HEK293 (cell line): ENCODE measurements around the gene KLHL30.
A peak's percentile ranks its signal among the peaks of the same experiment; 100 is the strongest.

ENCODE experiments used
- BCL11B ChIP-seq: fragments of 450-650 bp; formaldehyde crosslinking; IDR thresholded peaks from 2 replicates; pipeline ENCODE4 v1.5.1; 2016; ENCODE audit warnings: low read depth, missing biosample characterization, missing genetic modification characterization
- GLI2 ChIP-seq: fragments of 450-650 bp; formaldehyde crosslinking; IDR thresholded peaks from 2 replicates; pipeline ENCODE4; 2017; ENCODE audit warnings: missing biosample characterization, missing genetic modification characterization, low read depth, borderline replicate concordance
- IKZF3 ChIP-seq: fragments of 450-650 bp; IDR thresholded peaks from 2 replicates; pipeline ENCODE4 v1.5.0; 2018; ENCODE audit warnings: missing biosample characterization, mild to moderate bottlenecking, missing genetic modification characterization, moderate library complexity
- INSM2 ChIP-seq: fragments of 450-650 bp; formaldehyde crosslinking; IDR thresholded peaks from 2 replicates; pipeline ENCODE4 v1.5.1; 2016; ENCODE audit warnings: missing biosample characterization, missing genetic modification characterization
- KLF7 ChIP-seq: fragments of 450-650 bp; formaldehyde crosslinking; IDR thresholded peaks from 2 replicates; pipeline ENCODE4 v1.5.1; 2016; ENCODE audit warnings: missing biosample characterization, missing genetic modification characterization, borderline replicate concordance
- SALL2 ChIP-seq: fragments of 450-650 bp; formaldehyde crosslinking; IDR thresholded peaks from 2 replicates; pipeline ENCODE4 v1.5.0; 2017; ENCODE audit warnings: missing biosample characterization, mild to moderate bottlenecking, missing genetic modification characterization, borderline replicate concordance
- SP2 ChIP-seq: fragments of 450-650 bp; formaldehyde crosslinking; IDR thresholded peaks from 2 replicates; pipeline ENCODE4 v1.5.1; 2016; ENCODE audit warnings: missing biosample characterization, missing genetic modification characterization
- ZBTB10 ChIP-seq: fragments of 450-650 bp; formaldehyde crosslinking; IDR thresholded peaks from 2 replicates; pipeline ENCODE4 v1.5.1; 2016; ENCODE audit warnings: missing biosample characterization, missing genetic modification characterization
- ZBTB21 ChIP-seq: fragments of 450-650 bp; formaldehyde crosslinking; IDR thresholded peaks from 2 replicates; pipeline ENCODE4 v1.5.1; 2017; ENCODE audit warnings: missing biosample characterization, missing genetic modification characterization
- ZBTB7A ChIP-seq: fragments of 450-650 bp; formaldehyde crosslinking; IDR thresholded peaks from 2 replicates; pipeline ENCODE4 v1.5.1; 2016; ENCODE audit warnings: low read depth, missing biosample characterization, missing genetic modification characterization
- ZFP69B ChIP-seq: fragments of 450-650 bp; formaldehyde crosslinking; IDR thresholded peaks from 2 replicates; pipeline ENCODE4 v1.5.1; 2016; ENCODE audit warnings: missing biosample characterization, missing genetic modification characterization
- ZNF184 ChIP-seq: fragments of 450-650 bp; IDR thresholded peaks from 2 replicates; pipeline ENCODE4 v1.5.1; 2018; ENCODE audit warnings: missing biosample characterization, mild to moderate bottlenecking, missing genetic modification characterization
- ZNF266 ChIP-seq: fragments of 450-650 bp; formaldehyde crosslinking; IDR thresholded peaks from 2 replicates; pipeline ENCODE4 v1.5.1; 2016; ENCODE audit warnings: missing biosample characterization, missing genetic modification characterization, low read depth
- ZNF274 ChIP-seq, 2 experiments: fragments of 200-500 bp in 1 of 2; fragments of 450-650 bp in 1 of 2; sonication (Bioruptor generic) in 1 of 2; formaldehyde crosslinking in 1 of 2; IDR thresholded peaks; 2 replicates each; pipeline versions ENCODE4 v1.5.1 to v1.6.1; 2014 to 2016; ENCODE audit warnings: borderline replicate concordance in 1 of 2, inconsistent platforms in 1 of 2, low read length in 1 of 2, missing biosample characterization in 1 of 2, missing genetic modification characterization in 1 of 2
- ZNF311 ChIP-seq: fragments of 450-650 bp; formaldehyde crosslinking; IDR thresholded peaks from 2 replicates; pipeline ENCODE4 v1.5.1; 2017; ENCODE audit warnings: missing biosample characterization, missing genetic modification characterization, borderline replicate concordance
- ZNF416 ChIP-seq: fragments of 450-650 bp; formaldehyde crosslinking; IDR thresholded peaks from 2 replicates; pipeline ENCODE4 v1.5.1; 2016; ENCODE audit warnings: missing biosample characterization, missing genetic modification characterization
- ZNF433 ChIP-seq: fragments of 450-650 bp; formaldehyde crosslinking; IDR thresholded peaks from 2 replicates; pipeline ENCODE4 v1.5.1; 2016; ENCODE audit warnings: missing biosample characterization, missing genetic modification characterization, low read depth
- ZNF521 ChIP-seq: fragments of 450-650 bp; formaldehyde crosslinking; IDR thresholded peaks from 2 replicates; pipeline ENCODE4 v1.5.1; 2017; ENCODE audit warnings: missing biosample characterization, mild to moderate bottlenecking, missing genetic modification characterization
- ZNF529 ChIP-seq: fragments of 450-650 bp; formaldehyde crosslinking; IDR thresholded peaks from 2 replicates; pipeline ENCODE4 v1.5.1; 2017; ENCODE audit warnings: missing genetic modification characterization, missing biosample characterization; ENCODE audit not compliant: insufficient replicate concordance
- ZNF585B ChIP-seq: fragments of 450-650 bp; formaldehyde crosslinking; IDR thresholded peaks from 2 replicates; pipeline ENCODE4 v1.5.1; 2016; ENCODE audit warnings: missing biosample characterization, missing genetic modification characterization
- ZNF621 ChIP-seq: fragments of 450-650 bp; formaldehyde crosslinking; IDR thresholded peaks from 2 replicates; pipeline ENCODE4 v1.5.1; 2017; ENCODE audit warnings: missing biosample characterization, missing genetic modification characterization
- ZNF645 ChIP-seq: fragments of 450-650 bp; formaldehyde crosslinking; IDR thresholded peaks from 2 replicates; pipeline ENCODE4; 2016; ENCODE audit warnings: missing biosample characterization, missing genetic modification characterization
- ZNF843 ChIP-seq: fragments of 450-650 bp; formaldehyde crosslinking; IDR thresholded peaks from 2 replicates; pipeline ENCODE4 v1.5.1; 2016; ENCODE audit warnings: missing biosample characterization, missing genetic modification characterization
- ZSCAN16 ChIP-seq: fragments of 450-650 bp; formaldehyde crosslinking; IDR thresholded peaks from 2 replicates; pipeline ENCODE4 v1.5.1; 2016; ENCODE audit warnings: missing biosample characterization, missing genetic modification characterization
- ZSCAN30 ChIP-seq: fragments of 450-650 bp; IDR thresholded peaks from 2 replicates; pipeline ENCODE4 v1.5.1; 2018; ENCODE audit warnings: missing biosample characterization, mild to moderate bottlenecking, missing genetic modification characterization, moderate library complexity
- TF ChIP-seq, protein P1 (sequence below): fragments of 450-650 bp; formaldehyde crosslinking; IDR thresholded peaks from 2 replicates; pipeline ENCODE4 v1.5.1; 2016; ENCODE audit warnings: missing biosample characterization, missing genetic modification characterization, borderline replicate concordance
- TF ChIP-seq, protein P2 (sequence below): fragments of 450-650 bp; formaldehyde crosslinking; IDR thresholded peaks from 2 replicates; pipeline ENCODE4 v1.5.1; 2017; ENCODE audit warnings: missing biosample characterization, missing genetic modification characterization
- TF ChIP-seq, protein P3 (sequence below): fragments of 450-650 bp; formaldehyde crosslinking; IDR thresholded peaks from 2 replicates; pipeline ENCODE4 v1.5.1; 2016; ENCODE audit warnings: missing biosample characterization, missing genetic modification characterization

KLHL30 gene

GRCh38 chr2:238169048-238169707 lies 30.7 kb downstream of the KLHL30 start (continued):
- TF ChIP-seq ZNF585B (tag by site-specific recombination) (no peak), IKZF3 (tag by site-specific recombination) (peak; percentile 73), ZNF843 (tag by site-specific recombination) (peak; percentile 75), GLI2 (tag by site-specific recombination) (no peak), ZNF266 (tag by site-specific recombination) (no peak), ZBTB21 (tag by site-specific recombination) (peak; percentile 71), SP2 (tag by site-specific recombination) (peak; percentile 37), ZNF521 (tag by site-specific recombination) (no peak), ZNF311 (tag by site-specific recombination) (no peak), INSM2 (no peak; the same call in 1 of the 2 replicates), ZNF529 (no peak), ZSCAN30 (tag by site-specific recombination) (peak; percentile 25; the same call in 1 of the 2 replicates), ZBTB7A (no peak), ZNF433 (tag by site-specific recombination) (no peak), ZFP69B (tag by site-specific recombination) (0 out of 2 replicates have a peak, but pooled peaks have one; percentile 27), SALL2 (tag by site-specific recombination) (no peak), ZNF621 (tag by site-specific recombination) (no peak), ZNF645 (tag by site-specific recombination) (no peak), ZNF184 (tag by site-specific recombination) (no peak), ZNF416 (tag by site-specific recombination) (no peak), ZBTB10 (tag by site-specific recombination) (no peak), BCL11B (tag by site-specific recombination) (0 out of 2 replicates have a peak, but pooled peaks have one; percentile 49), ZSCAN16 (tag by site-specific recombination) (no peak), KLF7 (tag by site-specific recombination) (no peak), ZNF274 (IDR thresholded peaks at IDR 0.05; ENCODE audit: low read length) (no peak), ZNF274 (tag by site-specific recombination; IDR thresholded peaks at IDR 0.05; ENCODE audit: borderline replicate concordance) (no peak)
- TF ChIP-seq, protein P1, sequence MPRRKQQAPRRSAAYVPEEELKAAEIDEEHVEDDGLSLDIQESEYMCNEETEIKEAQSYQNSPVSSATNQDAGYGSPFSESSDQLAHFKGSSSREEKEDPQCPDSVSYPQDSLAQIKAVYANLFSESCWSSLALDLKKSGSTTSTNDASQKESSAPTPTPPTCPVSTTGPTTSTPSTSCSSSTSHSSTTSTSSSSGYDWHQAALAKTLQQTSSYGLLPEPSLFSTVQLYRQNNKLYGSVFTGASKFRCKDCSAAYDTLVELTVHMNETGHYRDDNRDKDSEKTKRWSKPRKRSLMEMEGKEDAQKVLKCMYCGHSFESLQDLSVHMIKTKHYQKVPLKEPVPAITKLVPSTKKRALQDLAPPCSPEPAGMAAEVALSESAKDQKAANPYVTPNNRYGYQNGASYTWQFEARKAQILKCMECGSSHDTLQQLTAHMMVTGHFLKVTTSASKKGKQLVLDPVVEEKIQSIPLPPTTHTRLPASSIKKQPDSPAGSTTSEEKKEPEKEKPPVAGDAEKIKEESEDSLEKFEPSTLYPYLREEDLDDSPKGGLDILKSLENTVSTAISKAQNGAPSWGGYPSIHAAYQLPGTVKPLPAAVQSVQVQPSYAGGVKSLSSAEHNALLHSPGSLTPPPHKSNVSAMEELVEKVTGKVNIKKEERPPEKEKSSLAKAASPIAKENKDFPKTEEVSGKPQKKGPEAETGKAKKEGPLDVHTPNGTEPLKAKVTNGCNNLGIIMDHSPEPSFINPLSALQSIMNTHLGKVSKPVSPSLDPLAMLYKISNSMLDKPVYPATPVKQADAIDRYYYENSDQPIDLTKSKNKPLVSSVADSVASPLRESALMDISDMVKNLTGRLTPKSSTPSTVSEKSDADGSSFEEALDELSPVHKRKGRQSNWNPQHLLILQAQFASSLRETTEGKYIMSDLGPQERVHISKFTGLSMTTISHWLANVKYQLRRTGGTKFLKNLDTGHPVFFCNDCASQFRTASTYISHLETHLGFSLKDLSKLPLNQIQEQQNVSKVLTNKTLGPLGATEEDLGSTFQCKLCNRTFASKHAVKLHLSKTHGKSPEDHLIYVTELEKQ: no peak; the same call in 1 of the 2 replicates
- TF ChIP-seq, protein P2, sequence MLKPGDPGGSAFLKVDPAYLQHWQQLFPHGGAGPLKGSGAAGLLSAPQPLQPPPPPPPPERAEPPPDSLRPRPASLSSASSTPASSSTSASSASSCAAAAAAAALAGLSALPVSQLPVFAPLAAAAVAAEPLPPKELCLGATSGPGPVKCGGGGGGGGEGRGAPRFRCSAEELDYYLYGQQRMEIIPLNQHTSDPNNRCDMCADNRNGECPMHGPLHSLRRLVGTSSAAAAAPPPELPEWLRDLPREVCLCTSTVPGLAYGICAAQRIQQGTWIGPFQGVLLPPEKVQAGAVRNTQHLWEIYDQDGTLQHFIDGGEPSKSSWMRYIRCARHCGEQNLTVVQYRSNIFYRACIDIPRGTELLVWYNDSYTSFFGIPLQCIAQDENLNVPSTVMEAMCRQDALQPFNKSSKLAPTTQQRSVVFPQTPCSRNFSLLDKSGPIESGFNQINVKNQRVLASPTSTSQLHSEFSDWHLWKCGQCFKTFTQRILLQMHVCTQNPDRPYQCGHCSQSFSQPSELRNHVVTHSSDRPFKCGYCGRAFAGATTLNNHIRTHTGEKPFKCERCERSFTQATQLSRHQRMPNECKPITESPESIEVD (tag by site-specific recombination): peak; percentile 99
- TF ChIP-seq, protein P3, sequence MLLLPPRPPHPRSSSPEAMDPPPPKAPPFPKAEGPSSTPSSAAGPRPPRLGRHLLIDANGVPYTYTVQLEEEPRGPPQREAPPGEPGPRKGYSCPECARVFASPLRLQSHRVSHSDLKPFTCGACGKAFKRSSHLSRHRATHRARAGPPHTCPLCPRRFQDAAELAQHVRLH: no peak
